Esophagus squamous epithelium (tissue), 5 donors: ENCODE measurements around the gene FBXL19. TPM values are rescaled to one million over a fixed set of nuclear protein-coding genes. Genes with fewer than 3 reads are reported as not detected.

Experiments used
- DNase-seq: peaks from one replicate; lab custom pipeline; 2025; lab: John Stamatoyannopoulos, UW
- H3K27ac ChIP-seq, 4 donors: fragments of 200-600 bp; sonication (generic); one replicate each; pipeline ENCODE4 v1.5.1; 2016 to 2019; ENCODE audit warnings: mild to moderate bottlenecking in 1 of 4
- H3K27me3 ChIP-seq, 4 donors: fragments of 200-600 bp; sonication (generic); 1 replicate in 3 of 4; 2 replicates in 1 of 4; pipeline versions ENCODE4 v1.5.1 to v1.6.0; 2017 to 2021; ENCODE audit warnings: antibody characterized with exemption in 1 of 4
- H3K36me3 ChIP-seq, 3 donors: fragments of 200-600 bp; sonication (generic); one replicate each; pipeline ENCODE4 v1.5.1; 2016 to 2019
- H3K4me1 ChIP-seq, 3 donors: fragments of 200-600 bp; sonication (generic); one replicate each; pipeline ENCODE4 v1.5.1; 2017 to 2019
- H3K4me3 ChIP-seq, 4 donors: fragments of 200-600 bp; sonication (generic); 1 replicate in 3 of 4; 2 replicates in 1 of 4; pipeline ENCODE4 v1.5.1; 2016 to 2019; ENCODE audit warnings: mild to moderate bottlenecking in 2 of 4, moderate library complexity in 1 of 4
- H3K9me3 ChIP-seq, 3 donors: fragments of 200-600 bp; sonication (generic); one replicate each; pipeline ENCODE4 v1.5.1; 2016 to 2019
- POLR2A ChIP-seq, 4 donors: fragments of 450-650 bp; IDR thresholded peaks; one replicate each; pipeline ENCODE4 v1.6.1; 2017; ENCODE audit warnings: antibody characterized with exemption in 4 of 4, mild to moderate bottlenecking in 4 of 4, moderate library complexity in 3 of 4
- WGBS, 2 donors: methylation state at CpG; one replicate each; pipeline ENCODE4 v1.1.5; 2018; 5-methylcytosine and 5-hydroxymethylcytosine counted together
- intact Hi-C: fragments of 100-400 bp; cut with DNase I; formaldehyde crosslinking; loops from one replicate; pipeline ENCODE4 v1.15.0; 2022
- total RNA-seq, 4 donors: library from RNA; depleted of rRNA; stranded (reverse); fragments of >200 nt; gene quantifications; one replicate each; pipeline ENCODE4 v1.1.0, GENCODE V29; 2016
- TF ChIP-seq, protein P1 (sequence below), 6 experiments: fragments of 450-650 bp in 4 of 6; fragments of 200-600 bp in 2 of 6; sonication (generic) in 2 of 6; IDR thresholded peaks; one replicate each; pipeline ENCODE4 v1.5.1; 2016 to 2019; ENCODE audit warnings: antibody characterized with exemption in 6 of 6, mild to moderate bottlenecking in 4 of 6, moderate library complexity in 4 of 6
- donor health status: DM: yes; HTN: yes; CAD: no.

The FBXL19 gene
- total RNA-seq, 4 donors from 2014 or later, result 17.0 to 28.7 (median 25.1) TPM

DNA sequence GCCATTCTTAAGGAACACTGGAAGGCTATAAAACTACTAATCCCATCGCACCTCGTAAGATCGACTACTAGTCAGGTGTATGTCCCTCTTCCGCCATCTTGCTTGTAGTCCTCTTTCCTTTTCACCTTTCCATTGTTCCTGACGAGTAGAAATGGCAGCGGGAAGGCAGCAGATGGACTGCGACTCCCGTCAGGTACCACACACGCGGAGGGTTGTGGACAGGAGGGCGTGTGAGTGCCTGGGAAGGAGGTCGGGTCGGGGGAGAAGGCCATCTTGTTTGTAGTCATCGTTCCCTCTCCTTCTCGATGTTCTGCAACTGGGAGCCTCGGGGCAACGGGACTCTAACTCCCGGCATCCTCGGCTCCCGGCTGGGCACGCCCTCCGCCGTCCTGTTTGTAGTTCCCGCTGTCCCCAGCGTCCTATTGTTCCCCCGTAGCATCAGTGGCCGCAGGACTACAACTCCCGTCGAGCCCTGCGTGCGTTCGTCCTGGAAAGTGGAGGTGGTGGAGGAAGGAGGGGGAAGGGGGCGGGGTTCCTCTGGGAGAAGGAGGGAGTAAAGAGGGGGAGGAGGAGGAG is 324 bp upstream of the FBXL19 start:
- TF ChIP-seq, protein P1, sequence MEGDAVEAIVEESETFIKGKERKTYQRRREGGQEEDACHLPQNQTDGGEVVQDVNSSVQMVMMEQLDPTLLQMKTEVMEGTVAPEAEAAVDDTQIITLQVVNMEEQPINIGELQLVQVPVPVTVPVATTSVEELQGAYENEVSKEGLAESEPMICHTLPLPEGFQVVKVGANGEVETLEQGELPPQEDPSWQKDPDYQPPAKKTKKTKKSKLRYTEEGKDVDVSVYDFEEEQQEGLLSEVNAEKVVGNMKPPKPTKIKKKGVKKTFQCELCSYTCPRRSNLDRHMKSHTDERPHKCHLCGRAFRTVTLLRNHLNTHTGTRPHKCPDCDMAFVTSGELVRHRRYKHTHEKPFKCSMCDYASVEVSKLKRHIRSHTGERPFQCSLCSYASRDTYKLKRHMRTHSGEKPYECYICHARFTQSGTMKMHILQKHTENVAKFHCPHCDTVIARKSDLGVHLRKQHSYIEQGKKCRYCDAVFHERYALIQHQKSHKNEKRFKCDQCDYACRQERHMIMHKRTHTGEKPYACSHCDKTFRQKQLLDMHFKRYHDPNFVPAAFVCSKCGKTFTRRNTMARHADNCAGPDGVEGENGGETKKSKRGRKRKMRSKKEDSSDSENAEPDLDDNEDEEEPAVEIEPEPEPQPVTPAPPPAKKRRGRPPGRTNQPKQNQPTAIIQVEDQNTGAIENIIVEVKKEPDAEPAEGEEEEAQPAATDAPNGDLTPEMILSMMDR (IDR thresholded peaks at IDR 0.05), result no peak
- no peak for TF ChIP-seq POLR2A (IDR thresholded peaks at IDR 0.05)
- peaks cover 18 to 57% (median 25%) of the 10 kb centered on the region in 3 donors for H3K4me1 ChIP-seq
- H3K27ac ChIP-seq, result peak overlapping the region; percentile 88 to 99 (median 96)
- H3K27me3 ChIP-seq, result no peaks in the 10 kb centered on the region
- no peaks in the 10 kb centered on the region for H3K9me3 ChIP-seq
- WGBS, 2 donors, result 0% methylated on average over 5 of the region's 33 CpGs
- peak; percentile 91 for DNase-seq
- H3K36me3 ChIP-seq, result peaks cover 0 to 21% (median 0%) of the 10 kb centered on the region in 3 donors
- H3K4me3 ChIP-seq, result peak overlapping the region; percentile 74 to 87 (median 76)
- intact Hi-C loops, result loop anchor here (5.0 kb wide), 1 partner anchor 81 kb away; no protein-coding TSS in a partner anchor

DNA sequence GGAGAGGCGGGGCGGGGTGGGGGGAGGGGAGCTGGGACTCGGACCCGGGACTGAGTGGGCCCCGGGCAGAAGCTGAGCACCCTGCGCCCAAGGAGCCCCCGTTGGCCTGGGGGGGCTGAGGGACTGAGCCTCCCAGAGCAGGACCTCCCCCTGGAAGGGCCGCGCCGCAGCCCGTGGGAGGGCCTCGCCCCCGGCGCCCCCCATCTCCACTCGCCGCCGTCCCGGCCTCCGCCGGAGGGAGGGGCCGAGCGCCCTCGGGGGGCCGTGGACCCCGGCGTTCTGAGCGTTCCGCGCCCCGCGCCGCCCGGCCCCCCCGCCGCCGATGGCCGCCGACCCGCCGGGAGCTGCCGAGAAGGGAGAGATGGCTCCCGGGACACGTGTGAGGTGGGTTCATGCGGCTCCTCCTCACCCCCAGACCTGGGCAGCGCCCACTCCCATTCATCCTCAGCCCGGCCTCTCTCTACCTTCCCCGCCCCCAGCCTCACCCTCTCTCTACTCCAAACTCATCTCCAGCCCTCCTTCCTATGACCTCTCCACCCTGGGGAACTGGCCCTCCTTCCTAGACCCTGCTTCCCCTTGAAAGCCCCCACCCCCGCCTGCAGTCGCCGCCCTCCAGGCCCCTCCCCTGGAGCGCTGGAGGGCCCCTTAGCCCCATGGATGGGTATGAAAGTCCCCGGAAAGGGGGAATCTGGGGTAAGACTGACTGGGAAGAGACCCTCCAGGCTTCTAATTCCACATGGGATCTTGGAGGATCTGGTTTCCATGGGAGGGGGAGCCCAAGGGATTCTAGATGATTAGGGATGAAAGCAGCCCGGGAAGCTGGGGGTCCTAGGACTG is 922 bp downstream of the FBXL19 start:
- intact Hi-C loops, result loop anchor here (5.0 kb wide), 1 partner anchor 82 kb away; no protein-coding TSS in a partner anchor
- no peak for TF ChIP-seq POLR2A (IDR thresholded peaks at IDR 0.05)
- TF ChIP-seq, protein P1 (IDR thresholded peaks at IDR 0.05), result no peak
- no peaks in the 10 kb centered on the region for H3K27me3 ChIP-seq
- 1 to 8% methylated on average over 15 to 17 of the region's 53 CpGs for WGBS, 2 donors
- H3K4me1 ChIP-seq, result peaks cover 22 to 66% (median 28%) of the 10 kb centered on the region in 3 donors
- H3K36me3 ChIP-seq, result peaks cover 0 to 34% (median 0%) of the 10 kb centered on the region in 3 donors
- H3K4me3 ChIP-seq, result peak overlapping the region; percentile 74 to 87 (median 76)
- DNase-seq, result no peak
- H3K9me3 ChIP-seq, result no peaks in the 10 kb centered on the region
- H3K27ac ChIP-seq, result peak overlapping the region; percentile 88 to 99 (median 96)

DNA sequence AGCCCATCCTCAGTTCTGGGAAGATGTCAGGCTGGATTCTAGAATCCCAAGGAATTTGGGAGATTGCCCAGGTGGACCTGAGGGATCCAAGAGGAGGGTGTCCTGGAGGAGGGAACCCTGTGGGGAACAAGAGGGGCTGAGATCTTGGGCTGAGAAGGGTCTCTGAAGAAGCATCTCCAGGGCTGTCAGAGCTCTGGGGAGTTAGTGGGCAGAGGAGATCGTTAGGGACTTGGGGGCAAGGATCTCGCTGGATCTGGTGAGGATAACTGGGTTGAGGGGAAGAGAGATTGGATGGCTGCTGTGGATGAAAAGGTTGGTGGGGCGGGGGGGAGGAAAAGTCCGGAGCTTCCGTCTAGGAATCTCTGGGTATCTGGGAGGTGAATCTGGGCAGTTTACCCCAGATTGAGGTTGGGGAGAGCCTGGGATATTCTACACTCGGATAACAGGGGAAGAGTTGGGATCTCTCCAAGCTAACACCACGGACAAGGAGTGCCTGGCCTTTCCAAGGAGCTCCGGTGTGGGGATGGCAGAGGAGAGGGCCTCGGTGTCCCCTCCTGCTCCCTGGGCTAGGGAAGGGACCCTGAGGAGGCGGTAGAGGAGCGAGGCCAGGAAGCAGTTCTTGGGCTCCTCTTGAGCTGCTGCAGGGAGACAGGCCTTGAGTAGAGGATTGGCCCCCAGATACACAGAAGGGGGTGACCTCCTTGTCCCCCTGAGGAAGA is 1.7 kb downstream of the FBXL19 start:
- Histone ChIP-seq H3K4me1 (peaks cover 22 to 66% (median 28%) of the 10 kb centered on the region in 3 donors), H3K4me3 (peak overlapping the region; percentile 74 to 87 (median 76)), H3K9me3 (no peaks in the 10 kb centered on the region), H3K27ac (peak overlapping the region in 3 of 4 donors; percentile 95 to 99 (median 96)), H3K27me3 (no peaks in the 10 kb centered on the region), H3K36me3 (peaks cover 0 to 42% (median 5%) of the 10 kb centered on the region in 3 donors)
- 54 to 69% methylated on average over 8 to 10 of the region's 11 CpGs for whole genome bisulfite sequencing, 2 donors
- no peak for DNase-seq
- intact Hi-C loops, result loop anchor here (5.0 kb wide), 1 partner anchor 83 kb away; no protein-coding TSS in a partner anchor
- no peak for TF ChIP-seq POLR2A (IDR thresholded peaks at IDR 0.05)
- TF ChIP-seq, protein P1 (IDR thresholded peaks at IDR 0.05), result no peak

DNA sequence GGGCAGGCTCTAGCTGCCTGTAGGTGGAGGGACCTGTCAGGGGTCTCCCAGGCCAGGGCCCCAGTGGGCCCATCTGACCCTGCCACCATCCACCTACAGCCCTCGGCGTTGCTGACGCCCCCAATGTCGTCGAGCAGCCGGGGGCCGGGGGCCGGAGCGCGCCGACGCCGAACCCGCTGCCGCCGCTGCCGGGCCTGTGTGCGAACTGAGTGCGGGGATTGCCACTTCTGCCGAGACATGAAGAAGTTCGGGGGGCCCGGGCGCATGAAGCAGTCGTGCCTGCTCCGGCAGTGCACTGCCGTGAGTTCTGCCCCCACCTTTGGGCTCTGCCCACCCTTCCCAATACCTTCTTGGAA is 2.2 kb downstream of the FBXL19 start:
- H3K27me3 ChIP-seq, result no peaks in the 10 kb centered on the region
- H3K4me3 ChIP-seq, result no peak overlapping the region
- no peaks in the 10 kb centered on the region for H3K9me3 ChIP-seq
- intact Hi-C loops, result no loop called here
- peaks cover 0 to 47% (median 11%) of the 10 kb centered on the region in 3 donors for H3K36me3 ChIP-seq
- no peak overlapping the region for H3K27ac ChIP-seq
- H3K4me1 ChIP-seq, result peaks cover 22 to 66% (median 28%) of the 10 kb centered on the region in 3 donors
- 74 to 78% methylated on average over 3 to 7 of the region's 26 CpGs for WGBS, 2 donors
- DNase-seq, result no peak
- no peak for TF ChIP-seq POLR2A (IDR thresholded peaks at IDR 0.05)
- TF ChIP-seq, protein P1 (IDR thresholded peaks at IDR 0.05), result no peak
